Measurements from ENCODE around the gene ANKRD39.
"Not testable (repeated sequence)": the region's sequence is repeated elsewhere in the genome, so short reads cannot be mapped to it uniquely, and the experiment has no call there.

ANKRD39 gene

GRCh38 chr2:96870626-96871255, 12.9 kb upstream of the ANKRD39 start:
- DNase-seq: peak; percentile 8

- no peak for DNase-seq
Measured at GRCh38 chr2:96869822-96870625, 12.2 kb upstream of the ANKRD39 start, which contains the start of gene SEMA4C. TSS of gene SEMA4C (minus strand) at chr2:96870080. CDS start at chr2:96867886, 2,194 bp downstream.

GRCh38 chr2:96869281-96869821, 11.5 kb upstream of the ANKRD39 start:
- no peak for DNase-seq

- peak; percentile 37 for DNase-seq
Measured at GRCh38 chr2:96868555-96869280, 10.9 kb upstream of the ANKRD39 start.

GRCh38 chr2:96867756-96868554, 10.1 kb upstream of the ANKRD39 start:
- no peak for DNase-seq

GRCh38 chr2:96866986-96867755, 9.4 kb upstream of the ANKRD39 start:
- DNase-seq: no peak

GRCh38 chr2:96866586-96866985, 8.8 kb upstream of the ANKRD39 start:
- no peak for DNase-seq

GRCh38 chr2:96866149-96866548, 8.3 kb upstream of the ANKRD39 start:
- no peak for DNase-seq

- DNase-seq: no peak
Measured at GRCh38 chr2:96865654-96866053, 7.8 kb upstream of the ANKRD39 start.

GRCh38 chr2:96864343-96865091, 6.7 kb upstream of the ANKRD39 start:
- no peak for DNase-seq

- no peak for DNase-seq
Measured at GRCh38 chr2:96863575-96864342, 5.9 kb upstream of the ANKRD39 start.

- DNase-seq: not testable (repeated sequence)
Measured at GRCh38 chr2:96863056-96863455, 5.2 kb upstream of the ANKRD39 start.

- DNase-seq: no peak
Measured at GRCh38 chr2:96861074-96861473, 3.3 kb upstream of the ANKRD39 start.

GRCh38 chr2:96860065-96861029, 2.5 kb upstream of the ANKRD39 start:
- no peak for DNase-seq

GRCh38 chr2:96859681-96860064, 1.9 kb upstream of the ANKRD39 start:
- DNase-seq: no peak

GRCh38 chr2:96859099-96859649, 1.4 kb upstream of the ANKRD39 start:
- no peak for DNase-seq

- DNase-seq: peak; percentile 13
Measured at GRCh38 chr2:96856776-96857666, 795 bp downstream of the ANKRD39 start.

- DNase-seq: no peak
Measured at GRCh38 chr2:96853321-96853720, 4.5 kb downstream of the ANKRD39 start.

Data from NCI-H748 treated with DMSO at 0.1 percent for 48 hours (cell line).